Activated CD4-positive, alpha-beta T cell treated with anti-CD3 and anti-CD28 coated beads for 1 hour (primary cell): ENCODE data around the gene ADRB2.

Source experiments
- DNase-seq: peaks from one replicate; pipeline ENCODE4 v3.0.0-alpha.2; 2020

Gene ADRB2

GRCh38 chr5:148805326-148806290 is 20.8 kb upstream of the ADRB2 start:
- DNase-seq, result no peak

GRCh38 chr5:148806520-148806931 is 19.9 kb upstream of the ADRB2 start:
- no peak for DNase-seq

GRCh38 chr5:148807851-148808250 is 18.6 kb upstream of the ADRB2 start:
- DNase-seq, result no peak

GRCh38 chr5:148808864-148809642 is 17.4 kb upstream of the ADRB2 start:
- DNase-seq, result no peak

GRCh38 chr5:148809781-148810524 is 16.5 kb upstream of the ADRB2 start:
- no peak for DNase-seq

- no peak for DNase-seq
These were observed 15.6 kb upstream of the ADRB2 start for GRCh38 chr5:148810823-148811222.

GRCh38 chr5:148811756-148812155 is 14.7 kb upstream of the ADRB2 start:
- DNase-seq, result no peak

GRCh38 chr5:148815086-148815485 is 11.3 kb upstream of the ADRB2 start:
- DNase-seq, result no peak

GRCh38 chr5:148815578-148815977 is 10.8 kb upstream of the ADRB2 start:
- DNase-seq, result no peak

- DNase-seq, result no peak
These were observed 10.1 kb upstream of the ADRB2 start for GRCh38 chr5:148816357-148816756.

- no peak for DNase-seq
These were observed 9.6 kb upstream of the ADRB2 start for GRCh38 chr5:148816782-148817181.

GRCh38 chr5:148817606-148818005 is 8.8 kb upstream of the ADRB2 start:
- no peak for DNase-seq

- DNase-seq, result no peak
These were observed 5.7 kb upstream of the ADRB2 start for GRCh38 chr5:148820461-148821395.

- no peak for DNase-seq
These were observed 2.5 kb upstream of the ADRB2 start for GRCh38 chr5:148823871-148824270.

- no peak for DNase-seq
These were observed 727 bp upstream of the ADRB2 start for GRCh38 chr5:148825716-148826052.

- no peak for DNase-seq
These were observed 294 bp downstream of the ADRB2 start for GRCh38 chr5:148826739-148827070.

- no peak for DNase-seq
These were observed 1.3 kb downstream of the ADRB2 start for GRCh38 chr5:148827723-148828122.

GRCh38 chr5:148828511-148829247 is 2.3 kb downstream of the ADRB2 start:
- DNase-seq, result no peak

GRCh38 chr5:148829248-148829594 is 2.8 kb downstream of the ADRB2 start:
- no peak for DNase-seq

GRCh38 chr5:148829734-148830133 is 3.3 kb downstream of the ADRB2 start:
- DNase-seq, result no peak

- DNase-seq, result no peak
These were observed 3.8 kb downstream of the ADRB2 start for GRCh38 chr5:148830211-148830610.
